ENCODE results near the gene IGFL2. TPM values are rescaled to one million over a fixed set of nuclear protein-coding genes. Genes with fewer than 3 reads are reported as not detected.

Gene IGFL2
- total and polyA plus RNA-seq, 9 of the 15 experiments (the other 6 are each of a cell fraction or from before 2014, with no cell fraction given), result 0.42 to 1.7 (median 0.75) TPM; not detected in 2

GRCh38 chr19:46202872-46203860 is 55.1 kb downstream of the IGFL2 start (continued):
- peak; percentile 90 for TF ChIP-seq ZNF449 (CRISPR knock-in tag; IDR thresholded peaks at IDR 0.05)
- no peak for TF ChIP-seq ZNF507 (tag; conservative IDR thresholded peaks at IDR 0.05)
- TF ChIP-seq CREB3 (tag; conservative IDR thresholded peaks at IDR 0.05; ENCODE audit: low read depth), result peak; percentile 78
- peak; percentile 98 for TF ChIP-seq ZBTB9 (CRISPR knock-in tag; IDR thresholded peaks at IDR 0.05)
- TF ChIP-seq, protein P1, sequence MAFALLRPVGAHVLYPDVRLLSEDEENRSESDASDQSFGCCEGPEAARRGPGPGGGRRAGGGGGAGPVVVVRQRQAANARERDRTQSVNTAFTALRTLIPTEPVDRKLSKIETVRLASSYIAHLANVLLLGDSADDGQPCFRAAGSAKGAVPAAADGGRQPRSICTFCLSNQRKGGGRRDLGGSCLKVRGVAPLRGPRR (CRISPR knock-in tag; IDR thresholded peaks at IDR 0.05), result 0 out of 2 replicates have a peak, but pooled peaks have one; percentile 74
- TF ChIP-seq ZNF696 (CRISPR knock-in tag; conservative IDR thresholded peaks at IDR 0.05), result no peak
- TF ChIP-seq, protein P2, sequence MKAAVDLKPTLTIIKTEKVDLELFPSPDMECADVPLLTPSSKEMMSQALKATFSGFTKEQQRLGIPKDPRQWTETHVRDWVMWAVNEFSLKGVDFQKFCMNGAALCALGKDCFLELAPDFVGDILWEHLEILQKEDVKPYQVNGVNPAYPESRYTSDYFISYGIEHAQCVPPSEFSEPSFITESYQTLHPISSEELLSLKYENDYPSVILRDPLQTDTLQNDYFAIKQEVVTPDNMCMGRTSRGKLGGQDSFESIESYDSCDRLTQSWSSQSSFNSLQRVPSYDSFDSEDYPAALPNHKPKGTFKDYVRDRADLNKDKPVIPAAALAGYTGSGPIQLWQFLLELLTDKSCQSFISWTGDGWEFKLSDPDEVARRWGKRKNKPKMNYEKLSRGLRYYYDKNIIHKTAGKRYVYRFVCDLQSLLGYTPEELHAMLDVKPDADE (conservative IDR thresholded peaks at IDR 0.05; ENCODE audit: control insufficient read depth, low read depth, low read length), result no peak
- 0 out of 2 replicates have a peak, but pooled peaks have one; percentile 39 for TF ChIP-seq E2F3 (CRISPR knock-in tag; IDR thresholded peaks at IDR 0.05)
- peak; percentile 91; the same call in 1 of the 2 replicates for TF ChIP-seq CREB5 (CRISPR knock-in tag; IDR thresholded peaks at IDR 0.05)
- TF ChIP-seq ESRRA (IDR thresholded peaks at IDR 0.05; ENCODE audit: borderline replicate concordance, low read depth), result peak; percentile 33; the same call in 1 of the 2 replicates
- TF ChIP-seq ZKSCAN8 (CRISPR knock-in tag; IDR thresholded peaks at IDR 0.05), result peak; percentile 59; the same call in 1 of the 2 replicates
- no peak for TF ChIP-seq POU5F1 (IDR thresholded peaks at IDR 0.05; ENCODE audit: borderline replicate concordance, low read depth, low read length, partially characterized antibody)
- peak in 1 of 2 experiments; percentile 26; a peak in 1 of 4 replicates for TF ChIP-seq RAD21 (CRISPR knock-in tag; conservative IDR thresholded peaks at IDR 0.05 in 1 of 2, IDR thresholded peaks at IDR 0.05 in 1 of 2)
- TF ChIP-seq TAF7 (tag; IDR thresholded peaks at IDR 0.05), result peak; percentile 72
- TF ChIP-seq KLF16 (IDR thresholded peaks at IDR 0.05), result 0 out of 2 replicates have a peak, but pooled peaks have one; percentile 35
- peak; percentile 96; the same call in 1 of the 2 replicates for TF ChIP-seq ZNF165 (CRISPR knock-in tag; IDR thresholded peaks at IDR 0.05; ENCODE audit: borderline replicate concordance)
- peak; percentile 97 for TF ChIP-seq ZNF76 (CRISPR knock-in tag; IDR thresholded peaks at IDR 0.05; ENCODE audit: borderline replicate concordance)
- TF ChIP-seq ZFP1 (CRISPR knock-in tag; IDR thresholded peaks at IDR 0.05), result peak; percentile 97

Data from K562 (cell line).